Measurements from ENCODE around the gene C1QTNF1.

DNA sequence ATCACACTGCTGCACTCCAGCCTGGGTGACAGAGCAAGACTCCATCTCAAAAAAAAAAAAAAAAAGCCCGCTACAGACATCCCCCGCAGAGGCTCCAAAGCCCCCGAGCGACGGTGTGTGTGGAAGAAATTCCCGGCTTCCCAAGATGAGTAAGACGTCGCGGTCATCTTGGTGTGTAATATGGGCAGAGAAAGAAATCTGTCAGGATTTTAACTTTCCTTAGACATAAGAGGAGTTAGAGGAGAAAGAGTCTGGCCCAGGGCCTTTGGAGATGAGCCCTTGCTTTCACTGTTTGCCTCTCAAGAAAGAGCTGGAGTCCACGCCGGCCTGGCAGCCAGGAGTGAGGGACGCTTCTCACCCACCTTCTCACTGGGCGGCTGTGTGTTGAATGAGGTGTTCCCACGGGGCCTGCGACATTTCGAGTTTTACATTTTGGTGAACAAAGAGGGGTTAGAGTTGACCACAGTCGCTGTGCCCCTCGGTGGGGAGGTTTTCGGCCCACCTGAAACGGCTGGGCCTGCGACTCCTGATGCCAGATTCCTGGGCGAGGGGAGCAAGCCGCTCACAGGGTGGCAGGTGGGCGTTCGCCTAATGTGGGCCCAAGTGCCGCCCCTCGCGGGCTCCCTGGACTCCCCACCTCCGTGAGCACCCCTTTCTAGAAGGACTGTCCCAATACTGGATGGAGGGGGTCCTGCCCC lies 17.9 kb downstream of the C1QTNF1 start:
- TF ChIP-seq, protein P1, sequence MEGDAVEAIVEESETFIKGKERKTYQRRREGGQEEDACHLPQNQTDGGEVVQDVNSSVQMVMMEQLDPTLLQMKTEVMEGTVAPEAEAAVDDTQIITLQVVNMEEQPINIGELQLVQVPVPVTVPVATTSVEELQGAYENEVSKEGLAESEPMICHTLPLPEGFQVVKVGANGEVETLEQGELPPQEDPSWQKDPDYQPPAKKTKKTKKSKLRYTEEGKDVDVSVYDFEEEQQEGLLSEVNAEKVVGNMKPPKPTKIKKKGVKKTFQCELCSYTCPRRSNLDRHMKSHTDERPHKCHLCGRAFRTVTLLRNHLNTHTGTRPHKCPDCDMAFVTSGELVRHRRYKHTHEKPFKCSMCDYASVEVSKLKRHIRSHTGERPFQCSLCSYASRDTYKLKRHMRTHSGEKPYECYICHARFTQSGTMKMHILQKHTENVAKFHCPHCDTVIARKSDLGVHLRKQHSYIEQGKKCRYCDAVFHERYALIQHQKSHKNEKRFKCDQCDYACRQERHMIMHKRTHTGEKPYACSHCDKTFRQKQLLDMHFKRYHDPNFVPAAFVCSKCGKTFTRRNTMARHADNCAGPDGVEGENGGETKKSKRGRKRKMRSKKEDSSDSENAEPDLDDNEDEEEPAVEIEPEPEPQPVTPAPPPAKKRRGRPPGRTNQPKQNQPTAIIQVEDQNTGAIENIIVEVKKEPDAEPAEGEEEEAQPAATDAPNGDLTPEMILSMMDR (IDR thresholded peaks at IDR 0.05) = no peak
- no peak for TF ChIP-seq POLR2A (IDR thresholded peaks at IDR 0.05)

All from thyroid gland (tissue), 4 donors.